ENCODE results near the gene G3BP2. TPM values are rescaled to one million over a fixed set of nuclear protein-coding genes. Genes with fewer than 3 reads are reported as not detected.
A peak's percentile ranks its signal among the peaks of the same experiment; 100 is the strongest.

Gene G3BP2
- total and polyA plus RNA-seq, 2 of the 13 experiments (the other 11 are each of a cell fraction or from before 2014, with no cell fraction given), result 51.7 to 179 TPM

GRCh38 chr4:75639124-75639695 is 34.0 kb downstream of the G3BP2 start (continued):
- TF ChIP-seq ZNF570 (CRISPR knock-in tag; IDR thresholded peaks at IDR 0.05; ENCODE audit: borderline replicate concordance) (no peak), ZNF776 (CRISPR knock-in tag; IDR thresholded peaks at IDR 0.05) (no peak), POLR2G (IDR thresholded peaks at IDR 0.05; ENCODE audit: low read depth, low read length) (no peak)

GRCh38 chr4:75637827-75638226 is 35.4 kb downstream of the G3BP2 start:
- H3K36me3 ChIP-seq (replicated peaks in 1 of 2; ENCODE audit: control insufficient read depth in 1 of 2, insufficient read depth in 2 of 2, low read length in 2 of 2), result no peaks in the 10 kb centered on the region; a peak in 1 of 5 replicates
- no peak for FAIRE-seq
- intact Hi-C loops (cut with micrococcal nuclease; ENCODE audit: unreplicated experiment), result no loop called here
- peak; percentile 20 for ATAC-seq
- no TSS peak for BruUV-seq (replicated peaks)
- ChIA-PET CTCF (ENCODE audit: low intra/inter-chr PET ratio, low total read pairs) (no interaction called here), POLR2A (no interaction called here)
- H3K27me3 ChIP-seq (ENCODE audit: control insufficient read depth in 1 of 2, insufficient read depth in 2 of 2, low read length in 2 of 2), result no peaks in the 10 kb centered on the region; a peak in 1 of 5 replicates
- H4K20me1 ChIP-seq (ENCODE audit: insufficient read depth, low read length), result no peaks in the 10 kb centered on the region
- no peak for DNase-seq (ENCODE audit: low spot score)
- 100% methylated on average over 1 of the region's 1 CpG for WGBS (ENCODE audit: low lambda C conversion rate)
- H2AFZ ChIP-seq (ENCODE audit: low read length), result no peak overlapping the region
- H3K79me2 ChIP-seq (ENCODE audit: insufficient read depth, low read length), result no peaks in the 10 kb centered on the region
- H3K9ac ChIP-seq (ENCODE audit: insufficient read depth, low read depth, low read length), result no peak overlapping the region
- H3K9me3 ChIP-seq (ENCODE audit: low read length), result no peaks in the 10 kb centered on the region
- no peak overlapping the region for H3K27ac ChIP-seq (ENCODE audit: extremely low read length, insufficient read depth, low read length)
- peaks cover 6% of the 10 kb centered on the region; the same call in 1 of the 2 replicates for H3K4me1 ChIP-seq (ENCODE audit: insufficient read depth, low read length)
- in situ Hi-C loops (cut with HindIII; ENCODE audit: extremely low pct_ligation_motif_present, low pct_unique_long_range_greater_than_20kb), result no loop called here
- no peak overlapping the region for H3K4me2 ChIP-seq (ENCODE audit: low read depth, low read length)
- no peak overlapping the region for H3K4me3 ChIP-seq (replicated peaks in 1 of 3; ENCODE audit: insufficient read depth in 1 of 3, low read depth in 2 of 3, low read length in 3 of 3)
- TF ChIP-seq ZNF501 (CRISPR knock-in tag; IDR thresholded peaks at IDR 0.05) (no peak), ZNF230 (CRISPR knock-in tag; IDR thresholded peaks at IDR 0.05) (no peak), AKAP8 (CRISPR knock-in tag; IDR thresholded peaks at IDR 0.05) (no peak), TFDP1 (CRISPR knock-in tag; IDR thresholded peaks at IDR 0.05; ENCODE audit: borderline replicate concordance) (no peak), E2F1 (CRISPR knock-in tag; IDR thresholded peaks at IDR 0.05) (no peak), ZNF101 (CRISPR knock-in tag; IDR thresholded peaks at IDR 0.05; ENCODE audit: borderline replicate concordance, low read depth) (no peak), ZNF850 (CRISPR knock-in tag; conservative IDR thresholded peaks at IDR 0.05) (no peak), ZNF709 (CRISPR knock-in tag; IDR thresholded peaks at IDR 0.05) (no peak), KIAA2018 (CRISPR knock-in tag; IDR thresholded peaks at IDR 0.05; ENCODE audit: borderline replicate concordance) (no peak), ZNF207 (IDR thresholded peaks at IDR 0.05; ENCODE audit: borderline replicate concordance) (no peak)

All from HepG2 (cell line).